ENCODE data around the gene UCK1.

The UCK1 gene

DNA sequence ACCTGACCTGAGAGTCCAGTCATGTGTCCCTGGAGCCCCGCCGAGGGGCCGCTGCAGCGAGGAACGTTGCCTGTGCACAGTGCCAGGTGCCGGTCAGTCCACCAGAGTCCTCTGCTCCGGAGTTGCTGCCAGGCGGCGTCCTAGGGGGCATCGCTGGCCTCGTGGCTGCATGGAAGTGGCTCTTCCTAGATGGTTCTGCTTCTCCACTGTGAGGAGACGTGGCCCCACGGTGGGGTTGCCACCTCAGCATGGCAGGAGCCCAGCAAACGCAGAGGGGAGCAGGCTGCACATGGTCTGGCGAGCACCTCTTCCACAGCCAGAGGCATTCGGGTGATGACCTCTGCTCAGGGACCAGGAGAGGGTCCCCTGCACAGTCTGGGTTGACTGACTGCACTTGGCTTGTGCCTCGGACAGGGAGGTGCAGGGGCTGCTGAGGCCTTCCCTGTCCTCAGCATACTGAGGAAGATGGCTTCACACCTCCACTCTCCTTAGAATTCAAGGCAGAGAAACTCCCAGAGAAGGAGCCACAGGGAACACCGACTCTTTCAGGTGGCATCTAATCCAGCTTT lies 54.2 kb downstream of the UCK1 start:
- no peak for DNase-seq (ENCODE audit: low spot score)

GRCh38 chr9:131475956-131476776 lies 54.9 kb downstream of the UCK1 start:
- DNase-seq (ENCODE audit: low spot score) = peak; percentile 39

- DNase-seq (ENCODE audit: low spot score) = no peak
Observed at GRCh38 chr9:131475111-131475955, 55.7 kb downstream of the UCK1 start.

GRCh38 chr9:131474711-131475110 lies 56.4 kb downstream of the UCK1 start:
- no peak for DNase-seq (ENCODE audit: low spot score)

- DNase-seq (ENCODE audit: low spot score) = no peak
Observed at GRCh38 chr9:131473891-131474290, 57.2 kb downstream of the UCK1 start.

All from AG20443 (cell line).